HCT116 (cell line): ENCODE data around the gene TRPM4. TPM values are rescaled to one million over a fixed set of nuclear protein-coding genes. Genes with fewer than 3 reads are reported as not detected.

Source experiments
- ATAC-seq: fragments of 200-7000 bp; cut with Tn5 transposase; 2 replicates; pipeline ENCODE4 v1.9.1; 2020; ENCODE audit warnings: mild to moderate bottlenecking, moderate library complexity
- BruUV-seq: library from RNA; stranded (reverse); fragments of 400-500 nt; replicated peaks from 2 replicates; lab custom pipeline; 2021; lab: Mats Ljungman, UMichigan
- CTCF ChIA-PET: fragments of 300-600 bp; sonication (Branson Sonifier 250); formaldehyde crosslinking; loops from one replicate; lab custom pipeline; 2021; ENCODE audit warnings: antibody characterized with exemption; lab: Charles Lee
- POLR2A ChIA-PET: fragments of 300-600, 350-600 bp; sonication (Branson Sonifier 250); formaldehyde crosslinking; loops from one replicate; lab custom pipeline; 2021; ENCODE audit warnings: antibody characterized with exemption; lab: Charles Lee
- RAD21 ChIA-PET, 2 experiments: fragments of 300-600 bp; sonication (Branson Sonifier 250); formaldehyde crosslinking; loops; one replicate each; lab custom pipeline; 2023; ENCODE audit warnings: low total read pairs in 2 of 2; ENCODE audit not compliant: uncharacterized antibody in 2 of 2, unreplicated experiment in 2 of 2, low non-redundant PET in 1 of 2; lab: Charles Lee
- DNase-seq: peaks from one replicate; pipeline ENCODE4 v3.0.0-alpha.2; 2010; ENCODE audit warnings: low read depth, low spot score
- H2AFZ ChIP-seq: fragments of 200-600 bp; shearing (Covaris generic), sonication (generic); 2 replicates; pipeline ENCODE4 v1.6.1; 2017; ENCODE audit warnings: low read depth, mixed run types, mixed read lengths, antibody characterized with exemption, low read length; ENCODE audit not compliant: poor library complexity, severe bottlenecking
- H3K27ac ChIP-seq: 2 replicates; pipeline ENCODE4 v1.5.1; 2012; ENCODE audit warnings: low read depth, low read length
- H3K27me3 ChIP-seq: fragments of 200-600 bp; sonication (generic); 2 replicates; pipeline ENCODE4 v1.6.1; 2016; ENCODE audit warnings: mixed run types, low read length, mixed read lengths; ENCODE audit not compliant: insufficient read depth
- H3K36me3 ChIP-seq, 2 experiments: fragments of 200-500 bp in 1 of 2; fragments of 200-600 bp in 1 of 2; sonication (Bioruptor generic) in 1 of 2; sonication (generic) in 1 of 2; 2 replicates each; pipeline versions ENCODE4 v1.5.1 to v1.6.1; 2014 to 2016; ENCODE audit warnings: low read length in 2 of 2, inconsistent platforms in 1 of 2, mixed read lengths in 1 of 2, mixed run types in 1 of 2; ENCODE audit not compliant: insufficient read depth in 2 of 2, control insufficient read depth in 1 of 2
- H3K4me1 ChIP-seq, 2 experiments: fragments of 200-600 bp in 1 of 2; sonication (generic) in 1 of 2; 2 replicates each; pipeline versions ENCODE4 v1.5.1 to v1.6.1; 2012 to 2017; ENCODE audit warnings: low read length in 2 of 2, inconsistent platforms in 1 of 2, mild to moderate bottlenecking in 1 of 2, mixed read lengths in 1 of 2, mixed run types in 1 of 2, moderate library complexity in 1 of 2; ENCODE audit not compliant: insufficient read depth in 2 of 2, control insufficient read depth in 1 of 2
- H3K4me2 ChIP-seq: fragments of 200-600 bp; sonication (generic); 2 replicates; pipeline ENCODE4 v1.6.1; 2017; ENCODE audit warnings: mixed run types, low read length, mixed read lengths
- H3K4me3 ChIP-seq, 2 experiments: fragments of 200-600 bp in 1 of 2; sonication (generic) in 1 of 2; replicated peaks in 1 of 2; 2 replicates each; pipeline ENCODE4 v1.5.1; 2011 to 2016; ENCODE audit warnings: low read length in 2 of 2, control low read depth in 1 of 2, low read depth in 1 of 2, mild to moderate bottlenecking in 1 of 2, mixed read lengths in 1 of 2, mixed run types in 1 of 2
- H3K79me2 ChIP-seq: fragments of 200-600 bp; sonication (generic); 2 replicates; pipeline ENCODE4 v1.6.1; 2017; ENCODE audit warnings: mild to moderate bottlenecking, mixed run types, low read length, moderate library complexity, mixed read lengths; ENCODE audit not compliant: insufficient read depth
- H3K9ac ChIP-seq: fragments of 200-600 bp; sonication (generic); 2 replicates; pipeline ENCODE4 v1.6.1; 2016; ENCODE audit warnings: low read length, mixed read lengths
- H3K9me2 ChIP-seq: fragments of 200-600 bp; sonication (generic), shearing (Covaris generic); 2 replicates; pipeline ENCODE4 v1.6.1; 2017; ENCODE audit warnings: mixed run types, mild to moderate bottlenecking, moderate library complexity; ENCODE audit not compliant: insufficient read depth
- H3K9me3 ChIP-seq, 2 experiments: fragments of 200-500 bp in 1 of 2; fragments of 200-600 bp in 1 of 2; sonication (Bioruptor generic) in 1 of 2; sonication (generic) in 1 of 2; 2 replicates each; pipeline ENCODE4 v1.6.1; 2014 to 2017; ENCODE audit warnings: low read length in 2 of 2, mixed read lengths in 2 of 2, inconsistent platforms in 1 of 2, low read depth in 1 of 2, mild to moderate bottlenecking in 1 of 2, mixed run types in 1 of 2, moderate library complexity in 1 of 2; ENCODE audit not compliant: control insufficient read depth in 1 of 2, insufficient read depth in 1 of 2
- H4K20me1 ChIP-seq: fragments of 200-600 bp; sonication (generic), shearing (Covaris generic); 2 replicates; pipeline ENCODE4 v1.6.1; 2017; ENCODE audit warnings: mixed run types, mild to moderate bottlenecking, moderate library complexity; ENCODE audit not compliant: insufficient read depth
- CEBPB ChIP-seq: IDR thresholded peaks from 2 replicates; pipeline ENCODE4 v1.6.1; 2012; ENCODE audit warnings: low read depth
- EGR1 ChIP-seq: IDR thresholded peaks from 2 replicates; pipeline ENCODE4 v1.6.1; 2012; ENCODE audit warnings: low read depth
- EZH2 ChIP-seq: fragments of 200-600 bp; sonication (generic); IDR thresholded peaks from 2 replicates; pipeline ENCODE4 v1.6.1; 2017; ENCODE audit warnings: antibody characterized with exemption, mixed run types
- EZH2phosphoT487 ChIP-seq: fragments of 200-600 bp; IDR thresholded peaks from 2 replicates; pipeline ENCODE4 v1.6.1; 2018; ENCODE audit warnings: antibody characterized with exemption, borderline replicate concordance
- FOSL1 ChIP-seq: IDR thresholded peaks from 2 replicates; pipeline ENCODE4 v1.6.1; 2012; ENCODE audit warnings: low read depth
- POLR2AphosphoS5 ChIP-seq: IDR thresholded peaks from 2 replicates; pipeline ENCODE4 v1.6.1; 2011; ENCODE audit warnings: mild to moderate bottlenecking, low read depth, low read length, moderate library complexity
- SIN3A ChIP-seq: IDR thresholded peaks from 2 replicates; pipeline ENCODE4 v1.6.1; 2012; ENCODE audit warnings: low read depth
- SRF ChIP-seq: IDR thresholded peaks from 2 replicates; pipeline ENCODE4 v1.6.1; 2012; ENCODE audit warnings: low read depth
- TCF7L2 ChIP-seq: IDR thresholded peaks from 2 replicates; pipeline ENCODE4 v1.7.0; 2011; ENCODE audit warnings: borderline replicate concordance, inconsistent platforms; ENCODE audit not compliant: insufficient read depth, insufficient read length; ENCODE audit errors: extremely low read depth
- YY1 ChIP-seq: IDR thresholded peaks from 2 replicates; pipeline ENCODE4 v1.6.1; 2011; ENCODE audit warnings: low read length, low read depth, moderate library complexity, mild to moderate bottlenecking; ENCODE audit not compliant: insufficient replicate concordance; ENCODE audit errors: extremely low read depth
- ZFX ChIP-seq: fragments of 450-650 bp; IDR thresholded peaks from 2 replicates; pipeline ENCODE4 v1.6.1; 2017
- ZNF274 ChIP-seq: fragments of 200-500 bp; sonication (Bioruptor generic); IDR thresholded peaks from 2 replicates; pipeline ENCODE4 v1.6.1; 2014; ENCODE audit warnings: mild to moderate bottlenecking, low read depth, low read length, inconsistent platforms
- intact Hi-C: fragments of 100-400 bp; cut with micrococcal nuclease; formaldehyde crosslinking; loops from 2 replicates; pipeline ENCODE4 v1.10.0; 2022
- total RNA-seq: library from RNA; stranded (reverse); gene quantifications from one replicate; pipeline ENCODE4 v1.2.1, GENCODE V29; 2021; ENCODE audit not compliant: unreplicated experiment
- TF ChIP-seq, protein P1 (sequence below): IDR thresholded peaks from 2 replicates; pipeline ENCODE4 v1.6.1; 2012; ENCODE audit warnings: low read depth
- TF ChIP-seq, protein P2 (sequence below): IDR thresholded peaks from 2 replicates; pipeline ENCODE4 v1.6.1; 2012
- TF ChIP-seq, protein P3 (sequence below): IDR thresholded peaks from 2 replicates; pipeline ENCODE4 v1.6.1; 2011; ENCODE audit warnings: mild to moderate bottlenecking, low read length, moderate library complexity; ENCODE audit not compliant: insufficient replicate concordance; ENCODE audit errors: extremely low read depth

The TRPM4 gene
- total RNA-seq, 1 experiment from 2014 or later, result 44.2 TPM

DNA sequence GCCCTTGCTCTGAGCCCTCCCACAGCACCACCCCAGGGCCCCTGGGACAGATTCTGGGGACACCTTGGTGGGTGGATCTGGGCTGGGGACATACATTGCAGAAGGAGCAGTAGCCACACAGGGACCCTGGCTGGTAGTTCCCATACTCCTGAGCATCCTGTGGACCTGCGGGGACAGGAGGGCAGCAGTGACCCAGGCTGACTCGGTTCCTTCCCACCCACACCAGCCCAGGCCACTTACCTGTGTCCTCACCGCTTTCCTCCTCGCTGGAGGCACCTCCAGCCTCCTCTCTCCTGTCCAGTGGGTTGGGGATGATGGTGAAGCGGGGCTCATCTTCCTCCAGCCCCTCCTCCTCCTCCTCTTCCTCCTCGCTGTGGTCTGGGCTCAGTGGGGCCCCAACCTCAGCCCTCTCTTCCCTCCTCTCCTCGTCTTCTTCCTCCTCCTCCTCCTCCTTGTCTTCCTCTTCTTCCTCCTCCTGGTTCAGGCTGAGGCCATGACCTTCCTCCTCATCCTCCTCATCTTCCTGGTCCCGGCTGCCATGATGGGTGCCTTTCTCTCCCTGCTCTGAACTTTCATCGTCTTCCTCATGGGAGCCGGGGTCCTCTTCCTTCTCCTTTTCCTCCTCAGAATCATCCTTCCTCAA is 4.3 kb upstream of the TRPM4 start:
- ChIA-PET POLR2A (no interaction called here), CTCF (interaction anchor here (0.6 kb wide), 1 partner anchor 31 kb away, joined by 4 read pairs; no protein-coding TSS in a partner anchor), RAD21 (no interaction called here)
- Histone ChIP-seq H3K9me3 (no peaks in the 10 kb centered on the region), H3K4me1 (peaks cover 17 to 50% of the 10 kb centered on the region in 2 experiments), H3K9ac (no peak overlapping the region), H3K79me2 (peaks cover 3% of the 10 kb centered on the region; the same call in 1 of the 2 replicates), H3K27me3 (no peaks in the 10 kb centered on the region), H3K27ac (no peak overlapping the region; the same call in 1 of the 2 replicates), H3K36me3 (no peaks in the 10 kb centered on the region), H3K4me2 (no peak overlapping the region), H4K20me1 (no peaks in the 10 kb centered on the region), H3K4me3 (no peak overlapping the region), H2AFZ (no peak overlapping the region), H3K9me2 (no peaks in the 10 kb centered on the region)
- ATAC-seq, result no peak
- intact Hi-C loops, result no loop called here
- DNase-seq, result no peak
- BruUV-seq, result no TSS peak
- TF ChIP-seq ZFX, result no peak
- no peak for TF ChIP-seq EZH2
- TF ChIP-seq, protein P1, sequence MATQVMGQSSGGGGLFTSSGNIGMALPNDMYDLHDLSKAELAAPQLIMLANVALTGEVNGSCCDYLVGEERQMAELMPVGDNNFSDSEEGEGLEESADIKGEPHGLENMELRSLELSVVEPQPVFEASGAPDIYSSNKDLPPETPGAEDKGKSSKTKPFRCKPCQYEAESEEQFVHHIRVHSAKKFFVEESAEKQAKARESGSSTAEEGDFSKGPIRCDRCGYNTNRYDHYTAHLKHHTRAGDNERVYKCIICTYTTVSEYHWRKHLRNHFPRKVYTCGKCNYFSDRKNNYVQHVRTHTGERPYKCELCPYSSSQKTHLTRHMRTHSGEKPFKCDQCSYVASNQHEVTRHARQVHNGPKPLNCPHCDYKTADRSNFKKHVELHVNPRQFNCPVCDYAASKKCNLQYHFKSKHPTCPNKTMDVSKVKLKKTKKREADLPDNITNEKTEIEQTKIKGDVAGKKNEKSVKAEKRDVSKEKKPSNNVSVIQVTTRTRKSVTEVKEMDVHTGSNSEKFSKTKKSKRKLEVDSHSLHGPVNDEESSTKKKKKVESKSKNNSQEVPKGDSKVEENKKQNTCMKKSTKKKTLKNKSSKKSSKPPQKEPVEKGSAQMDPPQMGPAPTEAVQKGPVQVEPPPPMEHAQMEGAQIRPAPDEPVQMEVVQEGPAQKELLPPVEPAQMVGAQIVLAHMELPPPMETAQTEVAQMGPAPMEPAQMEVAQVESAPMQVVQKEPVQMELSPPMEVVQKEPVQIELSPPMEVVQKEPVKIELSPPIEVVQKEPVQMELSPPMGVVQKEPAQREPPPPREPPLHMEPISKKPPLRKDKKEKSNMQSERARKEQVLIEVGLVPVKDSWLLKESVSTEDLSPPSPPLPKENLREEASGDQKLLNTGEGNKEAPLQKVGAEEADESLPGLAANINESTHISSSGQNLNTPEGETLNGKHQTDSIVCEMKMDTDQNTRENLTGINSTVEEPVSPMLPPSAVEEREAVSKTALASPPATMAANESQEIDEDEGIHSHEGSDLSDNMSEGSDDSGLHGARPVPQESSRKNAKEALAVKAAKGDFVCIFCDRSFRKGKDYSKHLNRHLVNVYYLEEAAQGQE, result no peak
- TF ChIP-seq, protein P2, sequence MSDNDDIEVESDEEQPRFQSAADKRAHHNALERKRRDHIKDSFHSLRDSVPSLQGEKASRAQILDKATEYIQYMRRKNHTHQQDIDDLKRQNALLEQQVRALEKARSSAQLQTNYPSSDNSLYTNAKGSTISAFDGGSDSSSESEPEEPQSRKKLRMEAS, result no peak
- no peak for TF ChIP-seq ZNF274
- TF ChIP-seq, protein P3, sequence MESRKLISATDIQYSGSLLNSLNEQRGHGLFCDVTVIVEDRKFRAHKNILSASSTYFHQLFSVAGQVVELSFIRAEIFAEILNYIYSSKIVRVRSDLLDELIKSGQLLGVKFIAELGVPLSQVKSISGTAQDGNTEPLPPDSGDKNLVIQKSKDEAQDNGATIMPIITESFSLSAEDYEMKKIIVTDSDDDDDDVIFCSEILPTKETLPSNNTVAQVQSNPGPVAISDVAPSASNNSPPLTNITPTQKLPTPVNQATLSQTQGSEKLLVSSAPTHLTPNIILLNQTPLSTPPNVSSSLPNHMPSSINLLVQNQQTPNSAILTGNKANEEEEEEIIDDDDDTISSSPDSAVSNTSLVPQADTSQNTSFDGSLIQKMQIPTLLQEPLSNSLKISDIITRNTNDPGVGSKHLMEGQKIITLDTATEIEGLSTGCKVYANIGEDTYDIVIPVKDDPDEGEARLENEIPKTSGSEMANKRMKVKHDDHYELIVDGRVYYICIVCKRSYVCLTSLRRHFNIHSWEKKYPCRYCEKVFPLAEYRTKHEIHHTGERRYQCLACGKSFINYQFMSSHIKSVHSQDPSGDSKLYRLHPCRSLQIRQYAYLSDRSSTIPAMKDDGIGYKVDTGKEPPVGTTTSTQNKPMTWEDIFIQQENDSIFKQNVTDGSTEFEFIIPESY, result no peak
- TF ChIP-seq EZH2phosphoT487, result no peak
- TF ChIP-seq SRF, result no peak
- TF ChIP-seq TCF7L2, result no peak
- TF ChIP-seq POLR2AphosphoS5, result no peak
- TF ChIP-seq EGR1, result no peak
- no peak for TF ChIP-seq CEBPB
- TF ChIP-seq FOSL1, result no peak
- TF ChIP-seq SIN3A, result no peak
- no peak for TF ChIP-seq YY1
